ENCODE results near the gene CD79B.
"Not testable (repeated sequence)": the region's sequence is repeated elsewhere in the genome, so short reads cannot be mapped to it uniquely, and the experiment has no call there.

- TF ChIP-seq CTCF (tag by site-specific recombination; IDR thresholded peaks at IDR 0.05); ZNF23 (tag by site-specific recombination; IDR thresholded peaks at IDR 0.05; ENCODE audit: borderline replicate concordance): not testable (repeated sequence)
Measured at GRCh38 chr17:63898899-63899798, 33.0 kb downstream of the CD79B start.
